PC-3 (cell line): Measurements from ENCODE around the gene VWA8. TPM values are rescaled to one million over a fixed set of nuclear protein-coding genes. Genes with fewer than 3 reads are reported as not detected.
"Not testable (repeated sequence)": the region's sequence is repeated elsewhere in the genome, so short reads cannot be mapped to it uniquely, and the experiment has no call there.

Experiments used
- ATAC-seq: fragments of 200-7000 bp; cut with Tn5 transposase; 2 replicates; pipeline ENCODE4 v1.9.1; 2020; ENCODE audit warnings: mild to moderate bottlenecking, moderate library complexity
- BruUV-seq: library from RNA; stranded (reverse); fragments of 400-500 nt; replicated peaks from 2 replicates; lab custom pipeline; 2021; lab: Mats Ljungman, UMichigan
- CTCF ChIA-PET: fragments of 300-600 bp; sonication (Branson Sonifier 250); formaldehyde crosslinking; loops from one replicate; lab custom pipeline; 2022; ENCODE audit warnings: antibody characterized with exemption; lab: Charles Lee
- POLR2A ChIA-PET: fragments of 300-600 bp; sonication (Branson Sonifier 250); formaldehyde crosslinking; loops from one replicate; lab custom pipeline; 2022; ENCODE audit warnings: antibody characterized with exemption; ENCODE audit not compliant: unreplicated experiment; lab: Charles Lee
- DNase-seq: peaks from one replicate; pipeline ENCODE4 v3.0.0-alpha.2; 2015
- H2AFZ ChIP-seq: fragments of 300-600 bp; sonication (generic); 2 replicates; pipeline ENCODE4 v1.6.0; 2016; ENCODE audit warnings: antibody characterized with exemption, low read length
- H3F3A ChIP-seq: fragments of 300-600 bp; sonication (generic); one replicate; pipeline ENCODE4 v1.6.0; 2017; ENCODE audit warnings: antibody characterized with exemption, low read length, control low read depth, mild to moderate bottlenecking; ENCODE audit not compliant: unreplicated experiment
- H3K27ac ChIP-seq: fragments of 300-600 bp; sonication (generic); 2 replicates; pipeline ENCODE4 v1.5.1; 2016; ENCODE audit warnings: mild to moderate bottlenecking, low read length
- H3K27me3 ChIP-seq: fragments of 300-600 bp; sonication (generic); 2 replicates; pipeline ENCODE4 v1.6.1; 2016; ENCODE audit warnings: low read length, mixed read lengths
- H3K36me3 ChIP-seq: fragments of 300-600 bp; sonication (generic); 2 replicates; pipeline ENCODE4 v1.6.1; 2016; ENCODE audit warnings: low read depth, mixed run types, low read length, mixed read lengths
- H3K4me1 ChIP-seq: fragments of 300-600 bp; sonication (generic); 2 replicates; pipeline ENCODE4 v1.5.1; 2016; ENCODE audit warnings: low read length; ENCODE audit not compliant: insufficient read depth
- H3K4me2 ChIP-seq: fragments of 300-600 bp; sonication (generic); 2 replicates; pipeline ENCODE4 v1.6.0; 2016; ENCODE audit warnings: low read length
- H3K4me3 ChIP-seq: fragments of 300-600 bp; sonication (generic); 2 replicates; pipeline ENCODE4 v1.5.1; 2016; ENCODE audit warnings: mild to moderate bottlenecking, low read length, mixed read lengths
- H3K79me2 ChIP-seq: fragments of 300-600 bp; sonication (generic); 2 replicates; pipeline ENCODE4 v1.6.1; 2017; ENCODE audit warnings: low read length, mixed read lengths
- H3K9ac ChIP-seq: fragments of 300-600 bp; sonication (generic); 2 replicates; pipeline ENCODE4 v1.6.0; 2016; ENCODE audit warnings: mild to moderate bottlenecking, low read length
- H3K9me2 ChIP-seq: fragments of 300-600 bp; sonication (generic); replicated peaks from 2 replicates; pipeline ENCODE4 v1.6.1; 2016; ENCODE audit warnings: mixed run types, low read length, mixed read lengths
- H3K9me3 ChIP-seq: fragments of 300-600 bp; sonication (generic); 2 replicates; pipeline ENCODE4 v1.6.1; 2016; ENCODE audit warnings: low read length, mixed read lengths
- H4K20me1 ChIP-seq: fragments of 300-600 bp; sonication (generic); 2 replicates; pipeline ENCODE4 v1.6.1; 2016; ENCODE audit warnings: low read length, mixed read lengths
- CTCF ChIP-seq: fragments of 300-600 bp; sonication (generic); conservative IDR thresholded peaks from 2 replicates; pipeline ENCODE4 v1.5.1; 2017; ENCODE audit warnings: antibody characterized with exemption, low read depth, mild to moderate bottlenecking, low read length
- EZH2 ChIP-seq: fragments of 300-600 bp; sonication (generic); IDR thresholded peaks from one replicate; pipeline ENCODE4 v1.6.1; 2017; ENCODE audit warnings: antibody characterized with exemption, mild to moderate bottlenecking, low read length; ENCODE audit not compliant: unreplicated experiment
- EZH2phosphoT487 ChIP-seq: fragments of 300-600 bp; sonication (generic); IDR thresholded peaks from 2 replicates; pipeline ENCODE4 v1.6.1; 2018; ENCODE audit warnings: mild to moderate bottlenecking, antibody characterized with exemption, low read length, borderline replicate concordance
- intact Hi-C: fragments of 100-400 bp; cut with micrococcal nuclease; formaldehyde crosslinking; loops from 2 replicates; pipeline ENCODE4 v1.9.0; 2023
- total RNA-seq: library from RNA; depleted of rRNA; stranded (reverse); fragments of >200 nt; gene quantifications from 2 replicates; pipeline ENCODE4 v1.2.3, GENCODE V29; 2014

VWA8 gene
- total RNA-seq, 1 experiment from 2014 or later: 10.0 TPM

- H3K79me2 ChIP-seq: peaks cover 37% of the 10 kb centered on the region; the same call in 1 of the 2 replicates
- H3K4me1 ChIP-seq: no peaks in the 10 kb centered on the region
- no TSS peak for BruUV-seq
- DNase-seq (no peak), ATAC-seq (no peak)
- POLR2A ChIA-PET: no interaction called here
- H3K9me2 ChIP-seq: no peaks in the 10 kb centered on the region
- H4K20me1 ChIP-seq: no peaks in the 10 kb centered on the region
- TF ChIP-seq EZH2phosphoT487 (no peak), CTCF (no peak)
- CTCF ChIA-PET: no interaction called here
- no peaks in the 10 kb centered on the region for H3K27me3 ChIP-seq
- H3K4me3 ChIP-seq: no peak overlapping the region
- H3K27ac ChIP-seq: no peak overlapping the region
- no peaks in the 10 kb centered on the region for H3K9me3 ChIP-seq
- intact Hi-C loops: no loop called here
- no peak overlapping the region for H3K4me2 ChIP-seq
- peaks cover 23% of the 10 kb centered on the region for H3K36me3 ChIP-seq
- no peak overlapping the region for H2AFZ ChIP-seq
- H3K9ac ChIP-seq: no peak overlapping the region
- H3F3A ChIP-seq: no peaks in the 10 kb centered on the region
Measured at GRCh38 chr13:41930154-41930553, 30.8 kb downstream of the VWA8 start.

- peaks cover 28% of the 10 kb centered on the region for H3K36me3 ChIP-seq
- peaks cover 37% of the 10 kb centered on the region; the same call in 1 of the 2 replicates for H3K79me2 ChIP-seq
- H3K9me3 ChIP-seq: no peaks in the 10 kb centered on the region
- no peak overlapping the region for H3K27ac ChIP-seq
- no peak overlapping the region for H2AFZ ChIP-seq
- H3F3A ChIP-seq: no peaks in the 10 kb centered on the region
- no peak overlapping the region for H3K4me3 ChIP-seq
- H3K27me3 ChIP-seq: no peaks in the 10 kb centered on the region
- intact Hi-C loops: no loop called here
- POLR2A ChIA-PET: no interaction called here
- DNase-seq (no peak), ATAC-seq (no peak)
- TF ChIP-seq CTCF: no peak
- TF ChIP-seq EZH2: no peak
- TF ChIP-seq EZH2phosphoT487: no peak
- BruUV-seq: no TSS peak
- no peaks in the 10 kb centered on the region for H3K9me2 ChIP-seq
- CTCF ChIA-PET: no interaction called here
- H3K9ac ChIP-seq: no peak overlapping the region
- H3K4me1 ChIP-seq: no peaks in the 10 kb centered on the region
- no peak overlapping the region for H3K4me2 ChIP-seq
- H4K20me1 ChIP-seq: no peaks in the 10 kb centered on the region
Measured at GRCh38 chr13:41928323-41928722, 32.6 kb downstream of the VWA8 start.

- Histone ChIP-seq H3K79me2 (peaks cover 25% of the 10 kb centered on the region), H3F3A (no peaks in the 10 kb centered on the region), H3K9me3 (no peaks in the 10 kb centered on the region), H3K4me1 (no peaks in the 10 kb centered on the region), H3K9me2 (no peaks in the 10 kb centered on the region), H3K27ac (no peak overlapping the region), H3K9ac (no peak overlapping the region), H3K27me3 (no peaks in the 10 kb centered on the region), H4K20me1 (no peaks in the 10 kb centered on the region), H3K4me2 (no peak overlapping the region), H3K4me3 (no peak overlapping the region), H3K36me3 (peaks cover 28% of the 10 kb centered on the region), H2AFZ (no peak overlapping the region)
- TF ChIP-seq EZH2phosphoT487: no peak
- TF ChIP-seq EZH2: no peak
- TF ChIP-seq CTCF: no peak
- intact Hi-C loops: no loop called here
- ChIA-PET POLR2A (interaction anchor here (0.6 kb wide), 1 partner anchor 10 kb away, joined by 3 read pairs; no protein-coding TSS in a partner anchor), CTCF (no interaction called here)
- DNase-seq (no peak), ATAC-seq (no peak)
- no TSS peak for BruUV-seq
Measured at GRCh38 chr13:41925014-41925413, 35.9 kb downstream of the VWA8 start.

GRCh38 chr13:41922894-41923293 lies 38.0 kb downstream of the VWA8 start:
- H3K9ac ChIP-seq, H3K4me3 ChIP-seq, DNase-seq, H3K27ac ChIP-seq, H3F3A ChIP-seq, H3K9me3 ChIP-seq, H4K20me1 ChIP-seq, POLR2A ChIA-PET, intact Hi-C loops, CTCF ChIA-PET, ATAC-seq, H3K27me3 ChIP-seq, H2AFZ ChIP-seq, BruUV-seq, H3K4me1 ChIP-seq, H3K9me2 ChIP-seq, H3K4me2 ChIP-seq: not testable (repeated sequence)
- H3K36me3 ChIP-seq: peaks cover 28% of the 10 kb centered on the region
- H3K79me2 ChIP-seq: peaks cover 28% of the 10 kb centered on the region
